K562 (cell line): ENCODE measurements around the gene EXT2.

Experiments
- ELF1 ChIP-seq: fragments of 200-800 bp; sonication (Bioruptor generic); IDR thresholded peaks from 2 replicates; pipeline ENCODE4 v1.6.1; 2016; ENCODE audit warnings: missing genetic modification characterization, missing compliant biosample characterization
- ZNF274 ChIP-seq: IDR thresholded peaks from 2 replicates; pipeline ENCODE4 v1.6.1; 2011; ENCODE audit warnings: low read depth, mild to moderate bottlenecking, low read length, moderate library complexity, borderline replicate concordance
- TF ChIP-seq, protein P1 (sequence below): sonication (generic); formaldehyde crosslinking; IDR thresholded peaks from 2 replicates; pipeline ENCODE4 v1.8.0; 2022; ENCODE audit warnings: mild to moderate bottlenecking, missing genetic modification reagents, borderline replicate concordance
- TF ChIP-seq, protein P2 (sequence below): fragments of 250-450 bp; sonication (Bioruptor Pico); IDR thresholded peaks from 2 replicates; pipeline ENCODE4 v1.9.0; 2021; ENCODE audit warnings: mild to moderate bottlenecking, inconsistent platforms
- TF ChIP-seq, protein P3 (sequence below), 2 experiments: fragments of 450-650 bp in 1 of 2; sonication (generic) in 1 of 2; formaldehyde crosslinking in 1 of 2; IDR thresholded peaks in 1 of 2; conservative IDR thresholded peaks in 1 of 2; 2 replicates each; pipeline versions ENCODE4 v1.6.1 to v1.8.1; 2016 to 2023; ENCODE audit warnings: mild to moderate bottlenecking in 2 of 2, moderate library complexity in 2 of 2, inconsistent platforms in 1 of 2, missing genetic modification reagents in 1 of 2

DNA sequence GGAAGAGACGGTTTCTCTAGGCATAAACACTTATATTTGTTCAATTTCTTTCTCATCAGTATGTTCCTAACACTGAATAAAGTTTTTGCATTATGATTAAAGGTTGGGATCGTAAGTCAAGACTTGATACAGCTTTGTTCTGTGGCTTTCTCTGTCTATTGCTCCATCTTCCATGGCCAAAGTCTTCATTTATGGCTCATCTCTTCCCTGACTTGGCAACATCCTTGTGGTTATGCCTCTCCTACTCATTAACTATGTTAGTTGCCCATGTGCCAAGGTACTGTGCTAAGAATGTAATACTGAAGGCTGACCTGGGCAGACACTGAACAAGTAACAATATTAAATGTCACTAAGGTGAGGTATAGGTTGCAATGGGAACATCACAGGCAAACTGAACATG, 49.3 kb upstream of the EXT2 start:
- TF ChIP-seq, protein P1, sequence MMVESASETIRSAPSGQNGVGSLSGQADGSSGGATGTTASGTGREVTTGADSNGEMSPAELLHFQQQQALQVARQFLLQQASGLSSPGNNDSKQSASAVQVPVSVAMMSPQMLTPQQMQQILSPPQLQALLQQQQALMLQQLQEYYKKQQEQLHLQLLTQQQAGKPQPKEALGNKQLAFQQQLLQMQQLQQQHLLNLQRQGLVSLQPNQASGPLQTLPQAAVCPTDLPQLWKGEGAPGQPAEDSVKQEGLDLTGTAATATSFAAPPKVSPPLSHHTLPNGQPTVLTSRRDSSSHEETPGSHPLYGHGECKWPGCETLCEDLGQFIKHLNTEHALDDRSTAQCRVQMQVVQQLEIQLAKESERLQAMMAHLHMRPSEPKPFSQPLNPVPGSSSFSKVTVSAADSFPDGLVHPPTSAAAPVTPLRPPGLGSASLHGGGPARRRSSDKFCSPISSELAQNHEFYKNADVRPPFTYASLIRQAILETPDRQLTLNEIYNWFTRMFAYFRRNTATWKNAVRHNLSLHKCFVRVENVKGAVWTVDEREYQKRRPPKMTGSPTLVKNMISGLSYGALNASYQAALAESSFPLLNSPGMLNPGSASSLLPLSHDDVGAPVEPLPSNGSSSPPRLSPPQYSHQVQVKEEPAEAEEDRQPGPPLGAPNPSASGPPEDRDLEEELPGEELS (CRISPR knock-in tag): no peak
- TF ChIP-seq ZNF274 (no peak), ELF1 (no peak)
- TF ChIP-seq, protein P2, sequence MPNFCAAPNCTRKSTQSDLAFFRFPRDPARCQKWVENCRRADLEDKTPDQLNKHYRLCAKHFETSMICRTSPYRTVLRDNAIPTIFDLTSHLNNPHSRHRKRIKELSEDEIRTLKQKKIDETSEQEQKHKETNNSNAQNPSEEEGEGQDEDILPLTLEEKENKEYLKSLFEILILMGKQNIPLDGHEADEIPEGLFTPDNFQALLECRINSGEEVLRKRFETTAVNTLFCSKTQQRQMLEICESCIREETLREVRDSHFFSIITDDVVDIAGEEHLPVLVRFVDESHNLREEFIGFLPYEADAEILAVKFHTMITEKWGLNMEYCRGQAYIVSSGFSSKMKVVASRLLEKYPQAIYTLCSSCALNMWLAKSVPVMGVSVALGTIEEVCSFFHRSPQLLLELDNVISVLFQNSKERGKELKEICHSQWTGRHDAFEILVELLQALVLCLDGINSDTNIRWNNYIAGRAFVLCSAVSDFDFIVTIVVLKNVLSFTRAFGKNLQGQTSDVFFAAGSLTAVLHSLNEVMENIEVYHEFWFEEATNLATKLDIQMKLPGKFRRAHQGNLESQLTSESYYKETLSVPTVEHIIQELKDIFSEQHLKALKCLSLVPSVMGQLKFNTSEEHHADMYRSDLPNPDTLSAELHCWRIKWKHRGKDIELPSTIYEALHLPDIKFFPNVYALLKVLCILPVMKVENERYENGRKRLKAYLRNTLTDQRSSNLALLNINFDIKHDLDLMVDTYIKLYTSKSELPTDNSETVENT (CRISPR knock-in tag): no peak
- TF ChIP-seq, protein P3, sequence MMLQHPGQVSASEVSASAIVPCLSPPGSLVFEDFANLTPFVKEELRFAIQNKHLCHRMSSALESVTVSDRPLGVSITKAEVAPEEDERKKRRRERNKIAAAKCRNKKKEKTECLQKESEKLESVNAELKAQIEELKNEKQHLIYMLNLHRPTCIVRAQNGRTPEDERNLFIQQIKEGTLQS (IDR thresholded peaks at IDR 0.05): no peak
- TF ChIP-seq, protein P3 (CRISPR knock-in tag; conservative IDR thresholded peaks at IDR 0.05): no peak
